ENCODE results near the gene ZBTB7B. TPM values are rescaled to one million over a fixed set of nuclear protein-coding genes. Genes with fewer than 3 reads are reported as not detected.

ZBTB7B gene
- total RNA-seq, 1 experiment from 2014 or later, result 44.1 TPM

DNA sequence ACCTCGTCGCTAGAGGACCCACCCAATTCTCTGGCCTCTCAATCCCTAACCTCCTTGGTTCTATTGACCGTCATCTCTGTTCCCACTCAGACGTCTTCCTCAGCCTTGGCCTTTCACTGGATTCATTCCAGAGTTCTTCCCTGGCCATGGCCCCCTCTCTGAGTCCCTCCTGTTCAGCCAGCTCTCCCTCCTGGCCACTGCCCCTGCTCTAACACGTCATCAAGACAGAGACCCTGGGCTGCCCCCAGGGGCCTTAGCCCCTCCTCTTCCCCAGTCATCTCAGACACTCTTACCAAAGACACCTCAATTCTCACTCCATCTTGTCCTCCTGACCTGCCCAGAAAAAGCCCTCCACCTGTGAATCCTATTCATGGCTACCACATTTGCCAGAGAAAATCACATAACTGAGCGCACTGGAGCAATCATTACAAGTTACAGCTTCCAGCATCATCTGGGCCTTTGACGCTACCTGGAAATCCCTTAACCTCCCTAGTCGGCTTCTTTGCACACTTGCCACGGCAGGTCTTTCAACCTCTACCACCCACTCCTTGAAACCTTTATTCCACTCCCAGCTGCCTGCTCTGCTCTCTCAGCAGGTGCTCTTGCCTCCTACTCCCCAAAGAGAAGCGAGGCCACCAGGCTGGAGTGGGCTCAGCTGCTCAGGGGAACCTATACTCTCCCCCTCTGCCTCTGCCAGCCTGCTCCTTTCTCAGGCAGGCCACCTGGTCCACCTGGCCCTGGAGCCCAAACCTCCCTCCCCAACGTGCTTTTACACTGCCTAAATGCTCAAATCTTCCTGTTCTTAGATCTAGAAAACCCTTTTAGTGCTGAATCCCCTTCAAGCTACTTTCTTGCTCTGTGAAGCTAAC, 17.0 kb downstream of the ZBTB7B start:
- Histone ChIP-seq H3K9me3 (ENCODE audit: insufficient read depth, low read depth) (no peaks in the 10 kb centered on the region), H3K4me2 (peak overlapping the region; percentile 13; the same call in 1 of the 2 replicates), H3F3A (ENCODE audit: insufficient read depth, low read depth) (peaks cover 26% of the 10 kb centered on the region), H3K4me3 (no peak overlapping the region), H4K20me1 (ENCODE audit: insufficient read depth) (no peaks in the 10 kb centered on the region), H2AFZ (no peak overlapping the region), H3K36me3 (ENCODE audit: low read depth) (no peaks in the 10 kb centered on the region), H3K27me3 (ENCODE audit: insufficient read depth, low read depth) (no peaks in the 10 kb centered on the region), H3K79me2 (ENCODE audit: low read depth) (no peaks in the 10 kb centered on the region), H3K9me2 (ENCODE audit: insufficient read depth) (no peaks in the 10 kb centered on the region), H3K27ac (no peak overlapping the region), H3K4me1 (replicated peaks; ENCODE audit: insufficient read depth) (peaks cover 45% of the 10 kb centered on the region)
- ChIA-PET CTCF (no interaction called here), POLR2A (ENCODE audit: unreplicated experiment) (interaction anchor here (1.0 kb wide), 1 partner anchor 49 kb away, joined by 3 read pairs; the partner anchor contains the start of gene SHC1)
- TF ChIP-seq EZH2 (IDR thresholded peaks at IDR 0.05; ENCODE audit: low read depth), result no peak
- TF ChIP-seq, protein P1, sequence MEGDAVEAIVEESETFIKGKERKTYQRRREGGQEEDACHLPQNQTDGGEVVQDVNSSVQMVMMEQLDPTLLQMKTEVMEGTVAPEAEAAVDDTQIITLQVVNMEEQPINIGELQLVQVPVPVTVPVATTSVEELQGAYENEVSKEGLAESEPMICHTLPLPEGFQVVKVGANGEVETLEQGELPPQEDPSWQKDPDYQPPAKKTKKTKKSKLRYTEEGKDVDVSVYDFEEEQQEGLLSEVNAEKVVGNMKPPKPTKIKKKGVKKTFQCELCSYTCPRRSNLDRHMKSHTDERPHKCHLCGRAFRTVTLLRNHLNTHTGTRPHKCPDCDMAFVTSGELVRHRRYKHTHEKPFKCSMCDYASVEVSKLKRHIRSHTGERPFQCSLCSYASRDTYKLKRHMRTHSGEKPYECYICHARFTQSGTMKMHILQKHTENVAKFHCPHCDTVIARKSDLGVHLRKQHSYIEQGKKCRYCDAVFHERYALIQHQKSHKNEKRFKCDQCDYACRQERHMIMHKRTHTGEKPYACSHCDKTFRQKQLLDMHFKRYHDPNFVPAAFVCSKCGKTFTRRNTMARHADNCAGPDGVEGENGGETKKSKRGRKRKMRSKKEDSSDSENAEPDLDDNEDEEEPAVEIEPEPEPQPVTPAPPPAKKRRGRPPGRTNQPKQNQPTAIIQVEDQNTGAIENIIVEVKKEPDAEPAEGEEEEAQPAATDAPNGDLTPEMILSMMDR (conservative IDR thresholded peaks at IDR 0.05), result no peak
- no TSS peak for BruUV-seq (replicated peaks)
- DNase-seq, result no peak
- intact Hi-C loops (cut with micrococcal nuclease; ENCODE audit: unreplicated experiment), result no loop called here

DNA sequence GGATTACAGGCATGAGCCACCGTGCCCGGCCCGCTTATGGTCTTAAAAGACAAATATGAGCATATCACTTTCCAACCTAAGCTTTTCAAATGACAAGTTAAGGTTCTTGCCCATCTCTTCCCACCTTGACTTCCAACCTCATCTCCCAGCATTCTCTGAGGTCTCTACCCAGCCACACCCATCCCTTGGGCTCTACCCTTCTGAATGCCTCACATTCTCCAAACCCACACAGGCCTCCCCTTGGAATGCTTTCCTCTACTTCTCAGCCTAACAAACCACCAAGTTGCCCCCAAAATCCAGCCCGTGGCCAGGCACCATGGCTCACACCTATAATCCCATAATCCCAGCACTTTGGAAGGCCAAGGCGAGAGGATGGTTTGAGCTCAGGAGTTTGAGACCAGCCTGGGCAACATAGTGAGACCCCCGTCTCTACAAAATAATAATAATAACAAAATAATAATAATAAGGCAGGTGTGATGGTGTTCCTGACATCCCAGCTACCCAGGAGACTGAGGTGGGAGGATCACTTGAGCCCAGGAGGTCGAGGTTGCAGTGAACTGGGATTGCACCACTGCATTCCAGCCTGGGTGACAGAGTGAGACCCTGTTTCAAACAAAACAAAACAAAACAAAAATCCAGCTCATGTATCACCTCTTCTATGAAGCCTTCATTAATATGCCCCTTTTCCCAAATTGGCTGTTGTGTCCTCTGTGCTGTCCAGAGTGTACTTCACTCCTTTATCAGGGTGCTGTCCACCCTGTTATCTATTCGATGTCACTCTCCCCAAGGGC, 19.7 kb downstream of the ZBTB7B start:
- H4K20me1 ChIP-seq (ENCODE audit: insufficient read depth), result no peaks in the 10 kb centered on the region
- peaks cover 62% of the 10 kb centered on the region for H3K4me1 ChIP-seq (replicated peaks; ENCODE audit: insufficient read depth)
- intact Hi-C loops (cut with micrococcal nuclease; ENCODE audit: unreplicated experiment), result loop anchor here (2.0 kb wide), 1 partner anchor 16 kb away; no protein-coding TSS in a partner anchor
- TF ChIP-seq, protein P1 (conservative IDR thresholded peaks at IDR 0.05), result no peak
- no peak for TF ChIP-seq EZH2 (IDR thresholded peaks at IDR 0.05; ENCODE audit: low read depth)
- H3K9me2 ChIP-seq (ENCODE audit: insufficient read depth), result no peaks in the 10 kb centered on the region
- DNase-seq, result peak; percentile 53 to 65
- H3K36me3 ChIP-seq (ENCODE audit: low read depth), result no peaks in the 10 kb centered on the region
- H3K79me2 ChIP-seq (ENCODE audit: low read depth), result no peaks in the 10 kb centered on the region
- H2AFZ ChIP-seq, result no peak overlapping the region
- no peaks in the 10 kb centered on the region for H3K27me3 ChIP-seq (ENCODE audit: insufficient read depth, low read depth)
- no peak overlapping the region for H3K27ac ChIP-seq
- H3F3A ChIP-seq (ENCODE audit: insufficient read depth, low read depth), result peaks cover 20% of the 10 kb centered on the region; the same call in 1 of the 2 replicates
- no TSS peak for BruUV-seq (replicated peaks)
- no peaks in the 10 kb centered on the region for H3K9me3 ChIP-seq (ENCODE audit: insufficient read depth, low read depth)
- H3K4me3 ChIP-seq, result no peak overlapping the region
- H3K4me2 ChIP-seq, result peak overlapping the region; percentile 38; the same call in 1 of the 2 replicates
- POLR2A ChIA-PET (ENCODE audit: unreplicated experiment), result interaction anchor here (0.5 to 0.7 kb wide), 5 partner anchors 16 to 34 kb away, joined by 3 to 6 read pairs (median 3); no protein-coding TSS in a partner anchor
- CTCF ChIA-PET, result interaction anchor here (1.0 to 1.6 kb wide), 2 partner anchors 17 to 22 kb away, joined by 3 to 8 read pairs; no protein-coding TSS in a partner anchor

DNA sequence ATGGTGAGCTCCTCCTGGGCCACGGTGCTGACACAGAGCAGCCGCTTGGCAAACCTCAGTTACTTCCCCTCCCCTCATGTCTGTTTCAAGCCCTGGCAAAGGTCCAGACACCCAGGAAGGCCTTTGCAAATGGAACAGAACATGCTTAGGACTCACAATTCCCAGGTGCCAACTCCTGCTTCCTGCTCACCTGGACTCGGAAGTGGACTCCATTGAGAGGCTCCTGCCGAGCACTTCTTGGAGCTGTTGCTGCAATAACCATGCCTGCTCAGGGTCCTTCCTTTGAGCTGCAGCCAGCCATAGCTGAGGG, 20.3 kb downstream of the ZBTB7B start:
- TF ChIP-seq EZH2 (IDR thresholded peaks at IDR 0.05; ENCODE audit: low read depth), result no peak
- Histone ChIP-seq H3K36me3 (ENCODE audit: low read depth) (no peaks in the 10 kb centered on the region), H3K27ac (no peak overlapping the region), H4K20me1 (ENCODE audit: insufficient read depth) (no peaks in the 10 kb centered on the region), H2AFZ (no peak overlapping the region), H3K9me3 (ENCODE audit: insufficient read depth, low read depth) (no peaks in the 10 kb centered on the region), H3K9me2 (ENCODE audit: insufficient read depth) (no peaks in the 10 kb centered on the region), H3K4me2 (peak overlapping the region; percentile 15; the same call in 1 of the 2 replicates), H3K79me2 (ENCODE audit: low read depth) (no peaks in the 10 kb centered on the region), H3F3A (ENCODE audit: insufficient read depth, low read depth) (peaks cover 20% of the 10 kb centered on the region; the same call in 1 of the 2 replicates), H3K4me3 (no peak overlapping the region), H3K27me3 (ENCODE audit: insufficient read depth, low read depth) (no peaks in the 10 kb centered on the region), H3K4me1 (replicated peaks; ENCODE audit: insufficient read depth) (peaks cover 62% of the 10 kb centered on the region)
- intact Hi-C loops (cut with micrococcal nuclease; ENCODE audit: unreplicated experiment), result loop anchor here (2.0 kb wide), 1 partner anchor 16 kb away; no protein-coding TSS in a partner anchor
- POLR2A ChIA-PET (ENCODE audit: unreplicated experiment), result interaction anchor here (0.6 to 0.7 kb wide), 2 partner anchors 15 to 21 kb away, joined by 3 read pairs; no protein-coding TSS in a partner anchor
- CTCF ChIA-PET, result interaction anchor here (0.9 to 1.6 kb wide), 3 partner anchors 16 to 28 kb away, joined by 3 to 8 read pairs (median 4); no protein-coding TSS in a partner anchor
- DNase-seq, result peak in 1 of 2 experiments; percentile 55
- BruUV-seq (replicated peaks), result no TSS peak

Data from PC-9 (cell line).